AG09309 (cell line): ENCODE data around the gene EYA3.

Source experiments
- DNase-seq: peaks from one replicate; pipeline ENCODE4 v3.0.0-alpha.2; 2010; ENCODE audit warnings: low read depth
- H3K4me3 ChIP-seq: 2 replicates; pipeline ENCODE4 v1.5.1; 2011; ENCODE audit warnings: mild to moderate bottlenecking, low read depth, low read length, moderate library complexity; ENCODE audit not compliant: control insufficient read depth
- TF ChIP-seq, protein P1 (sequence below): IDR thresholded peaks from 2 replicates; pipeline ENCODE4 v1.5.1; 2011; ENCODE audit warnings: mild to moderate bottlenecking, low read depth, low read length, inconsistent platforms; ENCODE audit not compliant: insufficient read depth, control insufficient read depth; ENCODE audit errors: missing control alignments

The EYA3 gene

GRCh38 chr1:27974417-27974781, 114.0 kb downstream of the EYA3 start:
- TF ChIP-seq, protein P1, sequence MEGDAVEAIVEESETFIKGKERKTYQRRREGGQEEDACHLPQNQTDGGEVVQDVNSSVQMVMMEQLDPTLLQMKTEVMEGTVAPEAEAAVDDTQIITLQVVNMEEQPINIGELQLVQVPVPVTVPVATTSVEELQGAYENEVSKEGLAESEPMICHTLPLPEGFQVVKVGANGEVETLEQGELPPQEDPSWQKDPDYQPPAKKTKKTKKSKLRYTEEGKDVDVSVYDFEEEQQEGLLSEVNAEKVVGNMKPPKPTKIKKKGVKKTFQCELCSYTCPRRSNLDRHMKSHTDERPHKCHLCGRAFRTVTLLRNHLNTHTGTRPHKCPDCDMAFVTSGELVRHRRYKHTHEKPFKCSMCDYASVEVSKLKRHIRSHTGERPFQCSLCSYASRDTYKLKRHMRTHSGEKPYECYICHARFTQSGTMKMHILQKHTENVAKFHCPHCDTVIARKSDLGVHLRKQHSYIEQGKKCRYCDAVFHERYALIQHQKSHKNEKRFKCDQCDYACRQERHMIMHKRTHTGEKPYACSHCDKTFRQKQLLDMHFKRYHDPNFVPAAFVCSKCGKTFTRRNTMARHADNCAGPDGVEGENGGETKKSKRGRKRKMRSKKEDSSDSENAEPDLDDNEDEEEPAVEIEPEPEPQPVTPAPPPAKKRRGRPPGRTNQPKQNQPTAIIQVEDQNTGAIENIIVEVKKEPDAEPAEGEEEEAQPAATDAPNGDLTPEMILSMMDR, result no peak
- no peak overlapping the region for H3K4me3 ChIP-seq
- no peak for DNase-seq

DNA sequence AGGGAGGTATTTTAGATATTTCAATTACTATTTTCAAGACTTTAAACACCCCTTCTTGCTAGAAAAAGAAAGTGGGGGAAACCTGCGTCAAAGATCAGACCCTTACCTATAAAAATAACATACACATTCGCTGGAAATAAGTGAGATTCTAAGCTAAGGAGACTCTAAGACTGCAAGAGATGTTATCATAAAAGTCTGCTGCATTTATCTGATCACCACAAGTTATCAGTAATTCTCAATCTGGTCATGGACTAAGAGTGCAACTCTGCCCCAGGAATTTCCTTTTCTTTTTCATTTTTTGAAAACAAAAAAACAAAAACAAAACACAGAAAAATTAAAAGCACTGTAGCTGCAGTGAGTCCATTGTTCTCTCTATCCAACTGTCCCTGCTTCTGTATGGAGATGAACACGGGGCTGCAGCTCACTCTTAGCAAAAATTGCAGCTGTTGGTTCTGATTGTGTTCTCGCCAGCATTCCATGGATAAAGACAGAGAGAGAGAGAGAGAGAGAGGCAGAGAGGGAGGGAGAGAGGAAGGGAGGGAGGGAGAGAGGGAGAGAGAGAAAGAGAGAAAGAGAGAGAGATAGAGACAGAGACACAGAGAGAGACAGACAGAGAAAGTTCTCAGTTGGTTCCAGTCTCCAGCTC, 114.5 kb downstream of the EYA3 start:
- DNase-seq, result no peak
- TF ChIP-seq, protein P1, result no peak
- H3K4me3 ChIP-seq, result no peak overlapping the region

DNA sequence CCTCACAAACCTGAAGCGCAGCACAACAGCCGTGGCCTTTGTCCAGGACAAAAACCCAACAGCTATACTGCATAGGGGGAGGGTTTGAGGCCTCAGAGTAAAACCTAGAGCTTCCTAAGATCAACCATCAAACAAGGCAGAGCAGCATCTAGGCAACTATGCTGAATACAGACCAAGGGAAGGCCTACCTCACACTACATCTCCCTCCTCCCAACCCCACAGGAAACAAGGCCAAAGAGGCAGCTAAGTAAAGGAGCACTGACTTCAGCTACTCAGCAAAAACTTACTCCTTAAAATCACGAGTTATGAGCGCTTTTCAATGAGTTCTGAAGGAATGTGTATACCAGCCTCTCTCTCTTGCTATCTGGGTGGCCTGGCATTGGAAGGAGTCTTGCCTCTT, 116.3 kb downstream of the EYA3 start:
- no peak for DNase-seq
- TF ChIP-seq, protein P1, result no peak

GRCh38 chr1:27971674-27972073, 116.7 kb downstream of the EYA3 start:
- no peak for DNase-seq
- H3K4me3 ChIP-seq, result no peak overlapping the region
- TF ChIP-seq, protein P1, result no peak

More for the DNA sequence above, 116.3 kb downstream of the EYA3 start:
- no peak overlapping the region for H3K4me3 ChIP-seq

GRCh38 chr1:27970401-27970800, 118.0 kb downstream of the EYA3 start:
- peak; percentile 48 for DNase-seq
- TF ChIP-seq, protein P1, result no peak
- no peak overlapping the region for H3K4me3 ChIP-seq

DNA sequence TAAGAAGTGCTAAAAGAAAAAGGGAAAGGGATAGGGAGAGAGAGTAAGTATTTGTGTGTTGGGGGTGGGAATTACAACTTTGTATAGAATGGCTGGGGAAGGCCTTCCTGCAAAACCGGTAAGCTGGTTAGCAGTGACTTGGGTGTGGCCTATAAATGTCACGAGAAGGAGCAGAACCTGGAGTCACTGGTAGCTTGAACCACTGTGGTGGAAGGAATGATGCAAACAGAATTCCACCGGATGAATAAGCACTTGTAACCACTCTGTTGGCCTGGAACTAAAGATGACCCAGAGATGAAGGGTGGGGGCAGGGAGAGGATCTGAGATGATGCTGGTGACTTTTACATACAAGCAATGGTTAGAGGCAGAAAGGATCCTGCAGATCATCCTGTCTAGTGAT, 119.7 kb downstream of the EYA3 start:
- TF ChIP-seq, protein P1, result no peak
- no peak overlapping the region for H3K4me3 ChIP-seq
- DNase-seq, result peak; percentile 87
